GM21737 (cell line): ENCODE measurements around the gene AP1G2.
"Not testable (repeated sequence)": the region's sequence is repeated elsewhere in the genome, so short reads cannot be mapped to it uniquely, and the experiment has no call there.

Experiments used
- ATAC-seq: cut with Tn5 transposase; IDR thresholded peaks from one replicate; pipeline ENCODE4 v1.9.1; 2021; ENCODE audit warnings: mild to moderate bottlenecking, moderate library complexity; ENCODE audit not compliant: unreplicated experiment

Gene AP1G2, protein sequence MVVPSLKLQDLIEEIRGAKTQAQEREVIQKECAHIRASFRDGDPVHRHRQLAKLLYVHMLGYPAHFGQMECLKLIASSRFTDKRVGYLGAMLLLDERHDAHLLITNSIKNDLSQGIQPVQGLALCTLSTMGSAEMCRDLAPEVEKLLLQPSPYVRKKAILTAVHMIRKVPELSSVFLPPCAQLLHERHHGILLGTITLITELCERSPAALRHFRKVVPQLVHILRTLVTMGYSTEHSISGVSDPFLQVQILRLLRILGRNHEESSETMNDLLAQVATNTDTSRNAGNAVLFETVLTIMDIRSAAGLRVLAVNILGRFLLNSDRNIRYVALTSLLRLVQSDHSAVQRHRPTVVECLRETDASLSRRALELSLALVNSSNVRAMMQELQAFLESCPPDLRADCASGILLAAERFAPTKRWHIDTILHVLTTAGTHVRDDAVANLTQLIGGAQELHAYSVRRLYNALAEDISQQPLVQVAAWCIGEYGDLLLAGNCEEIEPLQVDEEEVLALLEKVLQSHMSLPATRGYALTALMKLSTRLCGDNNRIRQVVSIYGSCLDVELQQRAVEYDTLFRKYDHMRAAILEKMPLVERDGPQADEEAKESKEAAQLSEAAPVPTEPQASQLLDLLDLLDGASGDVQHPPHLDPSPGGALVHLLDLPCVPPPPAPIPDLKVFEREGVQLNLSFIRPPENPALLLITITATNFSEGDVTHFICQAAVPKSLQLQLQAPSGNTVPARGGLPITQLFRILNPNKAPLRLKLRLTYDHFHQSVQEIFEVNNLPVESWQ

DNA sequence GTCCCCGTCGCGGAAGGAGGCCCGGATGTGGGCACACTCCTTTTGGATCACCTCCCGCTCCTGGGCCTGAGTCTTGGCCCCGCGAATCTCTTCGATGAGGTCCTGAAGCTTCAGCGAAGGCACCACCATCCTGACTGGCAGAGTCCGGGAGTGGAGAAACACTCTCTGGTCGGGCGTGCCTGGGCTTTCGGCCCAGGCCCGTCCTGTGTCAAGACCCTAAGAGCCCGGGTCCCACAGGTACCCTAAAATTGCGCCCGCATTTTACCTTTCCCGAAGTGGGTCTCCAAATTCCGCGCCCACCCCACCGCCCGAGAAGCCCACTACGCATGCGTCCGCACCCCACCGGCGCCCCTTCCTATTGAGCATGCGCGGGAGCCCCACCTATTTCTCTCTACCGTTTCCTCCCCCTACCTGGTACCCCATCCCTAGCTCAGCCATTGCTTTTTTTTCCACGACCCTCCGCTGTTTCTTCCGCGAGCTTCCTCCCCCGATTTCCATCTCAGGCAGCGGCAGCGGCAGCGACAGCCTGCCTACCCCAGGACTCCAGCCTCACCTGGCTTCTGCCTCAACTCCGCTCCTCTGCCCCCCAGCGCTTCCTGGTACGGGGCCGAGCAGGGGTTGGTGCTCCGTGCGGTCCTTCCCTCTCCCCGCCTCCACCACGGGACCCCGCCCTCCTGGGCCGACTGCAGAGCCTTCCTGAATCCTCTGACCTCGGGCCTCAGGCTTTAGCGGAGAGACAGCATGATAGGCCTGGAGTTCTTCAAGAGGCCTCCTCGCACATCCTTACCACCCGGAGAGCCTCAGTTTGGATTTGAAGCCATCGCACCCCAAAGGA, at the start of gene AP1G2:
Gene AP1G2 (minus strand): TSS at position 606 of the 835 bp plus-strand sequence. CDS start 477 bp downstream, at position 129.
- ATAC-seq: peak; percentile 82

DNA sequence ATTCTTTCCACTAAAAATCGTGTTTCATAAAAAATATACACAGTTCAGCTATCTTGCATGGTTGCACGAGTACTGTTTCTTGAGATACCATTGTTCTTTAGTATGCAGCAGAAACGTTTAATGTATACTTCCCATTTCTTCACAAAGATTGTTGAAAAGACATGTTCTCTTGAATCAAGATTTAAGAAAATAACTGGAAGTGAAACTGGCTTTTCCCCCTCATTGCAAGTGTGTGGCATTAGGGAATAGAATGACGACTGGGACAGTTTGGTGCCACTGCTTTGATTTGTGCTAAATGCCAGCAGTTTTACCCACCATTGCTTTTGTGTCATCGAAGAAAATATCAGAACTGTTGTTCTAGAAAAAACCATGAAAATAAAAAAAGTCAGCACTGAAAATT, 48.3 kb upstream of the AP1G2 start:
- no peak for ATAC-seq

DNA sequence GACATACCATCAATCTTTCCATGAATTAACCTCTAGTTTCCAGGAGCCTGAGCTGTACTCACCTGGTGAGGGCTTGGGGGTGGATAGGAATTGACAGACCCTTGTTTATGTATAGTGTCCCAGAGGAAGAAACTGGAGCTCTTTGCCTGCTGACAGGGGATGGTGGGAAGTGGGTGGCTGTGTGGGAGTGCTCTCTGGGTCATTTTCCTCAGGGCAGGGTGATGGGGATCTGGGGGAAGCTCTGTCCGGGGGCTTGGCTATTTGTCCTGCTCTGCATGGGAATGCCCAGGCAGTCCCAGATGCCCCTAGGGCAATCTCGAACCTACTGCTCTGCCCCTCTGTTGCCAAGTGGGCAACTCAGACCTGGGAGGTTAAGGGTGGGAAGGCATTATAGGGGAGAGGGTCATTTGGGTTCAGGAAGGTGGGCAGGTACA, 46.8 kb upstream of the AP1G2 start:
- ATAC-seq: no peak

DNA sequence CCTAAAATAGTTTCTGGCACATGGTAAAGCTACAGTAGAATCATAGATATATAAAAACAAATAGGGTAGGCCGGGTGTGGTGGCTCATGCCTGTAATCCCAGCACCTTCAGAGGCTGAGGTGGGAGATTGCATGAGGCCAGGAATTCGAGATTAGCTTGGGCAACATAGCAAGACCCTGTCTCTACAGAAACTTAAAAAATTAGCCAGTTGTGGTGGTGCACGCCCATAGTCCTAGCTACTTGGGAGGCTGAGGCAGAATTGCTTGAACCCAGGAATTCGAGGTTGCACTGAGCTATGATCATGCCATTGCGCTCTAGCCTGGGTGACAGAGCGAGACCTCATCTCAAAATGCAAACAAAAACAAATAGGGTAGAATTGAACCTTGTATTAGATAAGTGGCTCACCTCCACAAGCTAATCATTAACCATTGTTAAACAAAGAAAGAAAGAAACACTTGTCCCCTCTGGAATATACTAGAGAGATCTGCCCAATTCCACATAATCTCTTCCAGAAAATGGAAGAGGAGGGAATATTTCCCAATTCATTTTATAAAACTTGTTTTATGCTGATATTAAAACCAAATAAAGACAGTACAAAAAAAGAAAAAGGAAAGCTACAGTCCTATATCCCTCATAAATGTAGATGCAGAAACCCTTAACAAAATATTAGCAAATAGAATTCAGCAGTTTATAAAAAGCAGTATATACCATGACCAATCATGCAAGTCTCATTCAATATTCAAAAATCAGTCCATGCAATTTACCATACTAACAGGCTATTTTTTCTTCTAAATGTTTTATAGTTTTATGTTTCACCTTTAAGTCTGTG, 45.9 kb upstream of the AP1G2 start:
- ATAC-seq: no peak

DNA sequence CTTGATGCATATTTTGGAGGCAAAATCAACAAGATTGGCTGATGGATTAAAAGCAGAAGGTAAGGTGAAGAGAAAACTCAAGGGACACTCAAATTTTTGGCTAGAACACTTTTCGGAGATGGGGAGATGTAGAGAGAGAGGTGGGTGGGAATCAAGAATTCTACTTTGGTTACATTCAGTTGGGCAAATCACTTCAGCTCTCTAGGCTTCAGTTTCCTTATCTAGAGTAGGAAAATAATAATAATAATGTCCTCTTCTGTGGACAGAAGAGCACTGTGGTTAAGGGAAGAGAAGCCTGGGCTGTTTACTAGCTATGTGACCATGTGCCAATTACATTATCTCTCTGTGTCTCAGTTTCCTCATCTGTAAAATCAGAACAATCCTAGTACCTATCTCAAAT, 45.2 kb upstream of the AP1G2 start:
- ATAC-seq: no peak

DNA sequence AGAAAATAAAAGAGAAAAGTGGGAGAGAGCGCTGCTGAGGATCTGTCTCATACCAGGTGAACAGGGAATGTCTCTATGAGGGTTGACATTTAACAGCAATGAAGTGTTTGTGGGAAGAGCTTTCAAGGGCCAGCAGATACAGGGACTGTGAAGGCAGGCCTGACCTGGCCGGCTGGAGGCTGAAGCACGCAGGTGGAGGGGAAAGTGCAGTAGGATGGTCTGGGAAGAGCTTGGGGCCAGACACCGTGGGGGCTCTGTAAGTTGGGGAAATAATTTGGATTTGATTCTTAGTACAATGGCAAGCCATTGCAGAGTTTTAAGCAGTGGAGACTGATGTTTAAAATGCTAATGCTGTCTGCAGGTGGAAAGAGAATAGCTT, 44.8 kb upstream of the AP1G2 start:
- ATAC-seq: no peak

DNA sequence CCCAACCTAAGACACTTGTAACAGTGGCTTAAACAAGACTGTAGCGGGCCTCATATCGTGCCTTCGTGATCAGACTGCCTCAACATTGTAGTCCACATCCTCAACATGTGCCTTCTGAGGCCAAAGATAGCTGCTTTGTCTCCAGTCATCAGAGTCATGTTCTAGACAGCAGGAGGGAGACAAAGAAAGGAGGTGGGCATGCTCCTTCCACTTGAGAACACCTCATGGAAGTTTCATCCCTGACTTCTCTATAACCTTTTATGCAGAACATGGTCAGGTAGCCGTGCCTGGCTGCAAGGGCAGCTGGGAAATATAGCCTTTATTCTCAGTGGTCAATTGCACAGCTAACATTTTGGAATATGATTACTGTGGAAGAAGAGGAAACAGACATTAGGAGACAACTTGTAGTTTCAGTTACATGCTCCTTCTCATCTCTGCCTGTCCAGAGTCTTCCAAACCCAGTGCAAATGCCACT, 43.3 kb upstream of the AP1G2 start:
- no peak for ATAC-seq

DNA sequence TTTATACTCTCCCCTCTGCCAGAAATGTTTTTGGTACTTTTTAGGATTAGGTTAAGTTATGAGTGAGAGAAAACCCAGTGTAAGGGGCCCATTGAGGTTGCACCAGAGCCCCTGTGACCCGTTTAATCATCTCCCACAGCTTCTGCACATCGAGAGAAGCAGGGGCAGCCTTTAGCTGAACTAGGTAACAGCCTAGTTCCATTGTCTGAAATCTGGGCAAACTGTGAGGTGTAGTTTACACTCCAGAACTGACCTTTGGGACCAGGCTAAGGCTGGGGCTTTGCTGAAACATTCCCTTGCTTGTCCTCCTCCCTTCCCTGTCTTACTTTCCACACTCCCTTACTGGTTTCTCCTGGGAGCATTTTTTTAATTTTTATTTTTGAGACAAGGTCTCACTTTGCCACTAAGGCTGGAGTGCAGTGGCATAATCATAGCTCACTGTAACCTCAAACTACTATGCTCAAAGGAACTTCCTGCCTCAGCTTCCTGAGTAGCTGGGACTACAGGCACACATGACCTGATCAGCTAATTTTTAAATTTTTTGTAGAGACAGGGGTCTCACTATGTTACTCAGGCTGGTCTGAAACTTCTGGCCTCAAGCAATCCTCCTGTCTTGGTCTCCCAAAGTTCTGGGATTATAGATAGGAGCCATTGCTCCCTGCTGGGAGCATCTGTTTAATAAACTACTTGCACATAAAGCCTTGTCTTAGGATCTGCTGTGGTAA, 42.7 kb upstream of the AP1G2 start:
- no peak for ATAC-seq

DNA sequence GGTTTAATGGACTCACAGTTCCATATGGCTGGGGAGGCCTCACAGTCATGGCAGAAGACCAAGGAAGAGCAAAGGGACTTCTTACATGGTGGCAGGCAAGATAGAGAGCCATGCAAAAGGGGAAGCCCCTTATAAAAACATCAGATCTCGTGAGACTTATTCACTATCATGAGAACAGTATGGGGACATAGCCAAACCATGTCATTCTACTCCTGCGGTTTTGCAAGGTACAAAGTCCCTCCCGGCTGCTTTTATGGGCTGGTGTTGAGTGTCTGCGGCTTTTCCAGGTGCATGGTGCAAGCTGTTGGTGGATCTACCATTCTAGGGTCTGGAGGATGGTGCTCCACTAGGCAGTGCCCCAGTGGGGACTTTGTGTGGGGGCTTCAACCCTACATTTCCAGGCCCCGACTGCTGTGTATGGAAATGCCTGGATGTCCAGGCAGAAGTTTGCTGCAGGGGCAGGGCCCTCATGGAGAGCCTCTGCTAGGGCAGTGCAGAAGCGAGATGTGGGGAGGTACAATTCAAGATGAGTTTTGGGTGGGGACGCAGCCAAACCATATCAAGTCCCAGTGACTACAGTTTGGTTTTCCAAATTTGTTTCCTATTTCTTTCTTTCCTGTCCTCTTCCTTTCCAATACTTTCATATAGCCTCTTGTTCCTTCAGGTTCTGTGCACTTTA, 42.0 kb upstream of the AP1G2 start:
- ATAC-seq: not testable (repeated sequence)

DNA sequence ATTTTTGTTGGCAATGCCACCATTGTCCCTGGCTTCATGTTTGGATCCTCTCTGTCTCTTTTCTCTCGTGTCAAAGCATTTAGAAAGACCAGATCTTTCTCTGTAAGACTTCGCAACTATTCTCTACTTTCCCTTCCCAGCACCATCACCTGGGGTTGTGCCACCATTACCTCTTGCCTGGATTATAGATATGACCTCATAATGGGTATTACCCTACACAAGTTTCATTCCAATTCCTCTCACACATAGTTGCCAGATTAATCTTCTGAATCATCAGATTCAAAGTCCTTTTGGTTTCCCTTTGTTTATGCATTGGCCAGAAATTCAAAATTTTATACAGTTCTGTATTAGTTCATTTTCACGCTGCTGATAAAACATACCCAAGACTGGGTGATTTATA, 41.4 kb upstream of the AP1G2 start:
- no peak for ATAC-seq

DNA sequence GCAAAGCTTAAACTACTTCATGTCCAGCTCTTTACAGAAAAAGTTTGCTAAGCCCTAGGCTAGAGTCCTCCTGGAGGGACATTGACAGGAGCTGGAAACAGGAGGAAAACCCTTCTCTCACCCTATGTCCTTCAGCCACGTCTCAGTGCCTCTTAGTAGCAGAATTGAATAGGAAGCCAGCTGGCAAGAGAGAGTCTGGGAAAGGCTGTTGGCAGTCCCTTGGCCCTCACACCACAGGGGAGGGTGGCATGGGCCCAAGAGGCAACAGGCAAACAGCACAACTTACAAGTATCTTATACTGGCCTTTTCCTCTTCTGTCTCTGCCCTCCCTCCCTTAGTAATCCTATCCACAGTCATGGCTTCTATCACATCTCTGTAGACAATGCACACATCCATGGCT, 40.9 kb upstream of the AP1G2 start:
- no peak for ATAC-seq

DNA sequence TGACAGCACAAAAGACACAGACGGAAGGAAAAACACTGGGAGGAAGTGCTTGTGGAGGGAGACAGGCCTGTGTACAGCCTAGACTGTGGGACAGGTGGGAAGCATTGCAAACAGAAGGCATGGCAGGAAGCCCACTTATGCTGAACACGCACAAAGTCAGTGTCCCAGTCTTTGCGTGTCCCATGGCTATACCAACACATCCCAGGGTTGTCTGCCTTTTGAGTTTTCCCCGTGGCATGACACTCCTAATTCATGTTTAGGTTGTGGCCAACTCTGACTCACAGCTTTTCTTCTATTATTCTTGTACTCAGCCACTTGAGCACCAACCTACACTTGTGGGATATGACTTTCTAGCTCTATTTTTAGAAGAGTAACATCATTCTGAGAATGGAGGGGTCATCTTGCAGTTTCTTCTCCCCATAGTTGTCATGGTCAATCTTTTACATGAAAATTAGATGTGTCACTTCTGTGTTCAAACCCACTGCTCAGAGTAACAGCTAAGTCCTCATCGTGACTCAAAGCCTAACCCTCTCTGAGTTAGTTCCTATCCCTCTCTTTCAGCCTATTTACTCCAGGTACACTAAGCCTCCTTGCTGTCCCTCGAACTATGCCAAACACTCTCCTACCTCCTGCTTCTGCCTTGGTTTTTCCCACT, 38.5 kb upstream of the AP1G2 start:
- ATAC-seq: peak; percentile 73

DNA sequence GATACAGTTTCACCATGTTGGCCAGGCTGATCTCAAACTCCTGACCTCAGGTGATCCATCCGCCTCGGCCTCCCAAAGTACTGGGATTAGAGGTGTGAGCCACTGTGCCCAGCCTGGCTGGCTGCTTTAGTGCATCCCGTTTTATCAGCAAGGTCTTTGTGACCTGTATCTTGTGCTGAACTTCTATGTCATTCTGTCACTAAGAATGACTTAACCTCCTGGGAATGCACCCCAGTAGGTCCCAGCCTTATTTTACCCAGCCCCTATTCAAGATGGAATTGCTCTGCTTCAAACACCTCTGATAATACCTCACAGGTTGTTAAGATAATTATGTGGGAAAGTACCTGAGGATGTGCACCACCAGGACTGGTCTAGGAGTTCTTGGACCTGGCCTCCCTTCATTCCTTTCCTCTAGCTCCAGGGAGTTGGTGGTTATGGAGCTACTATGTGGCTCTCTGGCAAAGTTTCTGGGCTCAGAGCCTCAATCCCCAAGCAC, 37.1 kb upstream of the AP1G2 start:
- ATAC-seq: no peak

DNA sequence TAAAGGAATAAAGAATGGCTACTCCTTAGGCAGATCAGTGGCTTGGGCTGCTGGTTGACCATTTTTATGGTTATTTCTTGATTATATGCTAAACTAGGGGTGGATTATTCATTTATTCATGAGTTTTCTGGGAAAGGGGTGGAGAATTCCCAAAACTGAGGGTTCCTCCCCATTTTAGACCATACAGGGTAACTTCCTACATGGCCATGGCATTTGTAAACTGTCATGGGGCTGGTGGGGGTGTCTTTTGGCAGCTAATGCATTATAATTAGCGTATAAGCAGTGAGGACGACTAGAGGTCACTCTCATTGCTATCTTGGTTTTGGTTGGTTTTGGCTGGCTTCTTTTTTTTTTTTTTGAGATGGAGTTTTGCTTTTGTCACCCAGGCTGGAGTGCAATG, 36.6 kb upstream of the AP1G2 start:
- ATAC-seq: no peak

DNA sequence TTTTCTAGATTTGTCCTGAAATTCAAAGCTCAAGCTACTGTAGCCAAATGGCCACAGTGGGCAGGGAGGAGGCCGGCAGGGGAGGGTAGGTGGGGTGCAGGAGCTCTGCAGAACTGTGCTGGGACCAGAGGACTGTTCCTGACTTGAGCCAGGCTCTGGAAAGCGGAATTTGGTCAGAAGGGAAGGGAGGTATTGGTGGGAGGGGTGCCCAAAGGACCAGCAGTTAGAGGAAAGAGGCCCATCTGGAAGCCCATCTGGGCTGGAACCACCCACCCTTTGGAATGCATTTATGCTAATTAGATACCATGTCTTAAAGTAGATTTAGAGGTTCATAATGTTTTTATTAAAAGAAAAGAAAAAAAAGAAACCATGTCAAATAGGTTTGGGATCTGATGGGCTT, 35.5 kb upstream of the AP1G2 start:
- no peak for ATAC-seq

DNA sequence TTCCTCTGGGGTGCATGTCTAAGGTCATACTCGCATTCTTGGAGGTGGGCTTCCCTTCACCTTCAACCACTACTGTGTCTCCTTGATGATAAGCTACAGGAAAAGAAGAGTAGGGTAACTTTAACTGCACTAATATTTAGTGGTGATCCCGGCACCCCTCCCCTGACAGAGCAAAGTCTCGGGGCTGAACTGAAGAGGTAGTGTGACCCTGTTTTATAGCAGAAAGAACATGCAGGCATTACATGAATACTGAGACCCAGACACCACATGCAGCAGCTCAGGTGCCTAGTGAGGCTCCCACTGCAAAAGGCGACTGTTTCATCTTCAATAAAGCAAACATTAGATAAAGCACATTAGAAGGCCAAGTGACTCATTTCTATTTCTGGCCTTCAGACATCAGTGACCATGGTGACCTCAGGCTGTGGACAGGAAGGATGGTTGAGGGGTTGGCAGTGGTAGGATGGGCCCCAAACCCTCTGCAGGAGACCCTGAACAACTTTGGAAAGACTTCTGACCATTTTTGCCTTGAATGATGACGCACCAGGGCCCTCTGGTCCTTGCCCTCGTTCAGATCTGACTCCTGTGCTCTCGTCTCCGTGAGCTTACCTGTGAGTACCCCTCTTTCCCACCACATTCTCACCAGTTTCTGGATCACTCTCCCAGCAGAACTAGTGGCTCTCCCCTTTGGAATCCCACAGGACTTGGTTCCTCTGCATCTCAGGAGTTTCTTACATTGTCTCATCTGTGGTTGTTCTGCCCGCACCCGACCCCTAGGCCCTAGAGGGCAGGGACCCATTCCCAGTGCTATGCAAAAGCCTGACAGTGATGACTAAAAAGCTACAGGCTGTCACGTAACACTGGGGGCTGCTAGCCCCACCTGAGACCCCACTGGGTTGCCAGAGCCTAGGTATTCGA, 34.8 kb upstream of the AP1G2 start:
- no peak for ATAC-seq

DNA sequence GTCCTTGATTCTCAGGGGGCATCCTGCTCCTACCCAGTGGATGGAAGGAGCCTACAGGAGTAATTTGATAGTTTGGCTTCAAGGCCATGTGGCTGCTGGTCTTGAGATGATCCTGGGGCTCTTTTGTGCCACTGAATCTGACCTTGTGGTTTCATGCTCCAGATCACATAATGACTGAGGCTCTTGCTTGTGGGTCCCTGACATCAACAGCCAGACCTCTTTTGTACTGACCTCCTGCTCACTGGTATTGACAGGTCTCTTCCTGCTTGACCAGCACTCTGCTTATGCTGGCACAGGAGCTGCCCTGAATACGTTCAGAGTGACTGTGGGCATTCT, 34.2 kb upstream of the AP1G2 start:
- no peak for ATAC-seq

DNA sequence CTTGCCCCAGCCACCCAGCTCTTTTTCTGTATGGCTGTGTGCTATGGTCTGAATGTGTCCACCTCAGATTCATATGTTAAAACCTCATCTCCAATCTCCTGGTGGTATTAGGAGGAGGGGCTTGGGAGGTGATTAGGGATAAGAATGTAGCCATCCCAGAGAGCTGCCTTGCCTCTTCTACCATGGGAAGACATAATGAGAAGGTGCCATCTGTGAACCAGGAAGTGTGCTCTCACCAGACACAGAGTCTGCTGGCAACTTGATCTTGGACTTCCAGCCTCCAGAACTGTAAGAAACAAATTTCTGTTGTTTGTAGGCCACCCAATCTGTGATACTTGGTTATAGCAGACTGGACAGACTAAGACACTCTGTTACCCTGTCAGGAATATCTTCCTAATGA, 33.8 kb upstream of the AP1G2 start:
- no peak for ATAC-seq
